ENCODE measurements around the gene POU2F1.

- TF ChIP-seq, protein P1, sequence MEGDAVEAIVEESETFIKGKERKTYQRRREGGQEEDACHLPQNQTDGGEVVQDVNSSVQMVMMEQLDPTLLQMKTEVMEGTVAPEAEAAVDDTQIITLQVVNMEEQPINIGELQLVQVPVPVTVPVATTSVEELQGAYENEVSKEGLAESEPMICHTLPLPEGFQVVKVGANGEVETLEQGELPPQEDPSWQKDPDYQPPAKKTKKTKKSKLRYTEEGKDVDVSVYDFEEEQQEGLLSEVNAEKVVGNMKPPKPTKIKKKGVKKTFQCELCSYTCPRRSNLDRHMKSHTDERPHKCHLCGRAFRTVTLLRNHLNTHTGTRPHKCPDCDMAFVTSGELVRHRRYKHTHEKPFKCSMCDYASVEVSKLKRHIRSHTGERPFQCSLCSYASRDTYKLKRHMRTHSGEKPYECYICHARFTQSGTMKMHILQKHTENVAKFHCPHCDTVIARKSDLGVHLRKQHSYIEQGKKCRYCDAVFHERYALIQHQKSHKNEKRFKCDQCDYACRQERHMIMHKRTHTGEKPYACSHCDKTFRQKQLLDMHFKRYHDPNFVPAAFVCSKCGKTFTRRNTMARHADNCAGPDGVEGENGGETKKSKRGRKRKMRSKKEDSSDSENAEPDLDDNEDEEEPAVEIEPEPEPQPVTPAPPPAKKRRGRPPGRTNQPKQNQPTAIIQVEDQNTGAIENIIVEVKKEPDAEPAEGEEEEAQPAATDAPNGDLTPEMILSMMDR (IDR thresholded peaks at IDR 0.05; ENCODE audit: low read depth, low read length, missing input control), result no peak
- TF ChIP-seq RAD21 (IDR thresholded peaks at IDR 0.05), result no peak
- no peak for TF ChIP-seq GABPA (IDR thresholded peaks at IDR 0.05 in 1 of 2, conservative IDR thresholded peaks at IDR 0.05 in 1 of 2)
- no peak for TF ChIP-seq HNF4A (conservative IDR thresholded peaks at IDR 0.05)
- TF ChIP-seq RXRA (IDR thresholded peaks at IDR 0.05), result no peak
- no peak for TF ChIP-seq YY1 (IDR thresholded peaks at IDR 0.05)
- no peak for TF ChIP-seq EGR1 (IDR thresholded peaks at IDR 0.05; ENCODE audit: low read depth in 2 of 2)
- TF ChIP-seq TAF1 (conservative IDR thresholded peaks at IDR 0.05), result no peak
- TF ChIP-seq, protein P2, sequence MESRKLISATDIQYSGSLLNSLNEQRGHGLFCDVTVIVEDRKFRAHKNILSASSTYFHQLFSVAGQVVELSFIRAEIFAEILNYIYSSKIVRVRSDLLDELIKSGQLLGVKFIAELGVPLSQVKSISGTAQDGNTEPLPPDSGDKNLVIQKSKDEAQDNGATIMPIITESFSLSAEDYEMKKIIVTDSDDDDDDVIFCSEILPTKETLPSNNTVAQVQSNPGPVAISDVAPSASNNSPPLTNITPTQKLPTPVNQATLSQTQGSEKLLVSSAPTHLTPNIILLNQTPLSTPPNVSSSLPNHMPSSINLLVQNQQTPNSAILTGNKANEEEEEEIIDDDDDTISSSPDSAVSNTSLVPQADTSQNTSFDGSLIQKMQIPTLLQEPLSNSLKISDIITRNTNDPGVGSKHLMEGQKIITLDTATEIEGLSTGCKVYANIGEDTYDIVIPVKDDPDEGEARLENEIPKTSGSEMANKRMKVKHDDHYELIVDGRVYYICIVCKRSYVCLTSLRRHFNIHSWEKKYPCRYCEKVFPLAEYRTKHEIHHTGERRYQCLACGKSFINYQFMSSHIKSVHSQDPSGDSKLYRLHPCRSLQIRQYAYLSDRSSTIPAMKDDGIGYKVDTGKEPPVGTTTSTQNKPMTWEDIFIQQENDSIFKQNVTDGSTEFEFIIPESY (IDR thresholded peaks at IDR 0.05), result no peak
- TF ChIP-seq FOXA1 (IDR thresholded peaks at IDR 0.05), result no peak
- no peak for TF ChIP-seq SP1 (IDR thresholded peaks at IDR 0.05)
- no peak for TF ChIP-seq REST (IDR thresholded peaks at IDR 0.05)
- TF ChIP-seq JUND (IDR thresholded peaks at IDR 0.05), result no peak
Observed at GRCh38 chr1:167301355-167301754, 80.7 kb downstream of the POU2F1 start.
